NCI-H146 treated with DMSO at 0.1 percent for 48 hours (cell line): ENCODE results near the gene PERP.

Experiments
- DNase-seq: peaks from one replicate; lab custom pipeline; 2025; ENCODE audit not compliant: unreplicated experiment; lab: John Stamatoyannopoulos, UW

Gene PERP

DNA sequence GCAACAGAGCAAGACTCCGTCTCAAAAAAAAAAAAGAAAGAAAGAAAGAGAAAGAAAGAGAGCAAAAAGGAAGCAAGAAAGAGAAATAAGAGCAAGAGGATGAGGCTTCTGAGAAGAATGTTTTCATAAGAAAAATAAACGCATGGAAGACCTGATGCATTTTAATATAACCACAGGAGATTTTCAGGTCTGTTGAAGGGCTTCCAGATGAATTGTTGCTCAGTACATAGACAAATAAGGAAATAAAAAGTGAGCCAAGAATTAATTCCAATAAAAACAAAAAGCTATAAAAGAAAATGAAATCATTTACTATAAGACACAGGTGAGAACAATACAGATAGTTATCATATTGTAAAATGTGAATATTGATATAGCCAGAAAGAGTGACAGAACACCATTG lies 43.5 kb downstream of the PERP start:
- DNase-seq, result no peak

DNA sequence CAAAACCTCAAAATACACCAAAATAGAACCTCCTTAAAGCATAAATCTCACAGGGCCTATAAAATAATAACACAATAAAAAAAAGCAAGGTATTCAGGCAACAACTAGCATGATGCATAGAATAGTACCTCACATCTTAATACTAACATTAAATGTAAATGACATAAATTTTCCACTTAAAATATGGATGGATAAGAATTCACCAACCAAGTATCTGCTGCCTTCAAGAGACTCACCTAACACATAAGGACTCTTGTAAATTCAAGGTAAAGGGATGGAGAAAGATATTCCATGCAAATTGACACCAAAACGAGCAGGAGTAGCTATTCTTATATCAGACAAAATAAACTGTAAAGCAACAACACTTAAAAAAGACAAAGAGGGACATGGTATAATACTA lies 52.2 kb downstream of the PERP start:
- DNase-seq, result no peak

DNA sequence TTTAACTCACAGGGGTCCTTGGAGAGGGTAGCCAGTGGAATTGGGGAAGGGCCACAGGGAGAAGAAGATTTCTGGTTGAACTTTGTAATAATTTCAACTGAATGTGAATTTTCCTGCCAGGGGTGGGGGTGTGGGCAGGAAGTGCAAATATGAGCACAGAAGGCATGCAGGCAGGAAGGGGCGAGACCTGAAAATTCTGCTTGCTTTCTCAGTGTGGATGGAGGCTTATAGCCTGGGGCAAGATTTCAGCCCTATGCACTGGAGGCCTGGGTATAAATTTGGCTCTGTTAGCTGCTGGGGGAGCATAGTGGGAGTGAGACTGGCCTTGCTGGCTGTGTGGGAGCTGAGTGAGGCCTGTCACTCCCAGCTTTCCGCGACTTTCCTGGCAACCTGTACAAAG lies 54.4 kb downstream of the PERP start:
- no peak for DNase-seq

DNA sequence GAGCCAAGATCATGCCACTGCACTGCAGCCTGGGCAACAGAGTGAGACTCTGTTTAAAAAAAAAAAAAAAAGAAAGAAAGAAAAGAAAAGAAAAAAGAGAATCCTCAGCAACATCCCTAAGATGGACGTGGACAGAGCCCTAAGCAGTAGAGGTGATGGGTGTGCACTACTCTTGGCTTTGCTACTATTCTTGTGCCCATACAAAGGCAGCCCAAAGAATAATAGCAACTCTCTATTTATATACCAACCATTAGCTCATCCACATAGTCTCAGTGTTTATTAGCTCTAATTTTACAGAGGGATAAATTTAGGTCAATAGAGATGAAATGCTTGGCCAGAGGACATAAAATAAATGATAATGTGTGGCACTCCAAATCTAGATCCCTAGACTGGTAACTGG lies 62.2 kb downstream of the PERP start:
- DNase-seq, result no peak

DNA sequence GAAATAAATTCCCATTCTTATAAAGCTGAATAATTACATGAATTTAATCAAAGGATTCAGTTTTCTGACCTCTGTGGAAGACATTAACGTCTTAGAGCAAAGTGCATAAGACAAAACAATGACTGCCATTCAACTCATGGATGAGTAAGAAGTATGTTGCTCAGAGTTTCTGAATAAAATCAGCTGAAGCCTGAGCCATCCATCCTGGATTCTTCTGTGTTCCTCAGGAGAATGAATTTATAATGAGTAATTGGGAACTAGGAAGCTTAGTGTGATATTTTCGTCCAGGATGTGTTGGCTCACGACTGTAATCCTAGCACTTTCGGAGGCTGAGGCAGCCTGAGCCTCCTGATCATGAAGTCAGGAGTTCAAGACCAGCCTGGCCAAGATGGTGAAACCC lies 62.8 kb downstream of the PERP start:
- DNase-seq, result no peak
